Measurements from ENCODE around the gene RANGRF. TPM values are rescaled to one million over a fixed set of nuclear protein-coding genes. Genes with fewer than 3 reads are reported as not detected.

Gene RANGRF
- total and polyA plus RNA-seq, 9 donors = 14.5 to 48.3 (median 30.1) TPM

DNA sequence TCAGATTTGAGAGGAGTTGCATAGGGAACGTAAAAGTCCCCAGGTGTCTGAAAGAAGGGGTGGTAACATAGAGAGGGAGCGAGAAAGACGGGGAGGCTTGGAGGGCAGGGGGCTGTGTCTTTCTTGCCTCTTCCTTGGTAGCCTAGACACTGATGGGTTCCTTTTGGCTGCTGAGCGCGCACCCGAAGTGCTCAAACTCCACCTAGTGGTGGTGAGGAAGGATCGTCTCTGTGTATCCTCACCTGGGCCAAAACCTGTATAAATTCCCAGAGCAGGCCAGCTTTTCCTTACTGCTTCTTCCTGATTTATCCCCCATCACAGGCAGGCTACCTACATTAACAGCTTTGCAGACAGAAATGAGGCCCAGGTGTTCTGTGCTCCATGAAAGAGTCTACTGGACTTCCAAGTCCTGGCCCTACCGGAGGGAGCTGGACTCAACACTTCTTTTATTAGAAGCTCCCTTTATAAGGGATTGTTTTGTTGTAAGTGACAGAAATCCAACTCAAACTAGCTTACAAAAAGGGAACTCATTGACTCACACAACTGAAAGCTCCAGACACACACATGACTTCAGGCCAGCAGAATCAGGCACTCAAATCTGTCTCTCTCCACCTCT lies 12.3 kb downstream of the RANGRF start:
- Histone ChIP-seq H3K4me3 (no peak overlapping the region), H3K27ac (no peak overlapping the region), H3K9me3 (no peaks in the 10 kb centered on the region), H3K36me3 (no peaks in the 10 kb centered on the region), H3K27me3 (no peaks in the 10 kb centered on the region), H3K4me1 (ENCODE audit: insufficient read depth) (no peaks in the 10 kb centered on the region)
- WGBS, 3 donors = 11 to 14% (median 13%) methylated on average over 8 of the region's 8 CpGs
- intact Hi-C loops (cut with DNase I) = loop anchor here (5.0 to 10.0 kb wide), 4 partner anchors 218 to 228 kb away; no protein-coding TSS in a partner anchor
- no peak for TF ChIP-seq EP300 (IDR thresholded peaks at IDR 0.05)
- peak; percentile 16 for TF ChIP-seq POLR2A (IDR thresholded peaks at IDR 0.05)
- TF ChIP-seq, protein P1, sequence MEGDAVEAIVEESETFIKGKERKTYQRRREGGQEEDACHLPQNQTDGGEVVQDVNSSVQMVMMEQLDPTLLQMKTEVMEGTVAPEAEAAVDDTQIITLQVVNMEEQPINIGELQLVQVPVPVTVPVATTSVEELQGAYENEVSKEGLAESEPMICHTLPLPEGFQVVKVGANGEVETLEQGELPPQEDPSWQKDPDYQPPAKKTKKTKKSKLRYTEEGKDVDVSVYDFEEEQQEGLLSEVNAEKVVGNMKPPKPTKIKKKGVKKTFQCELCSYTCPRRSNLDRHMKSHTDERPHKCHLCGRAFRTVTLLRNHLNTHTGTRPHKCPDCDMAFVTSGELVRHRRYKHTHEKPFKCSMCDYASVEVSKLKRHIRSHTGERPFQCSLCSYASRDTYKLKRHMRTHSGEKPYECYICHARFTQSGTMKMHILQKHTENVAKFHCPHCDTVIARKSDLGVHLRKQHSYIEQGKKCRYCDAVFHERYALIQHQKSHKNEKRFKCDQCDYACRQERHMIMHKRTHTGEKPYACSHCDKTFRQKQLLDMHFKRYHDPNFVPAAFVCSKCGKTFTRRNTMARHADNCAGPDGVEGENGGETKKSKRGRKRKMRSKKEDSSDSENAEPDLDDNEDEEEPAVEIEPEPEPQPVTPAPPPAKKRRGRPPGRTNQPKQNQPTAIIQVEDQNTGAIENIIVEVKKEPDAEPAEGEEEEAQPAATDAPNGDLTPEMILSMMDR (IDR thresholded peaks at IDR 0.05) = peak; percentile 75 to 77 (median 75)
- DNase-seq = peak; percentile 53 to 65 (median 58)

DNA sequence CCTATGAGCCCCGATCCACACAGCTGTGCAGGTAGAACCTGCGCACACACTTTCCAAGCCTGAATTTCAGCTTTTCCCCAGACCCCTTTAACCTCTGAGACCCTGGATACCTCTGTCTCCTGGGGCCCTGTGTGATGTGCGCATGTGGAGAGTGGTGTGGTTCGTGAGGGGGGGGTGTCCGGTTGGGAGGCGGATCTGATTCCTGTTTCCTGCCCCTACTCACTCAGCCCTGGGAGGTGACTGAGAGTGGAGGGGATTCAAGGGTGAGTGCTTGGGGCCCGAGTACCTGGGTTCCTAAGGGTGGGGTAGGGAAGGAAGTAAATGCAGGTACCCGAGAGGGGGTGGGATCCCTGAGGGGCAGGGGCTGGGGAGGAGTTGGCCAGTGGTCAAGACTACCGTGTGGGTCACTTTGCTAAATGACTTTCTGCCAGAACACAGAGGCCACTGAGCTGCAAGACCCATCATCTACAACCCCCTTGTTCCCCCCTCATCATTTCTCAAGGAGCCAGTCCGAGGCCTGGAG lies 22.2 kb downstream of the RANGRF start:
- H3K27ac ChIP-seq = no peak overlapping the region
- H3K9me3 ChIP-seq = no peaks in the 10 kb centered on the region
- H3K4me3 ChIP-seq = no peak overlapping the region
- H3K27me3 ChIP-seq = no peaks in the 10 kb centered on the region
- no peak for DNase-seq
- WGBS, 3 donors = 53 to 58% (median 57%) methylated on average over 10 of the region's 10 CpGs
- intact Hi-C loops (cut with DNase I) = no loop called here
- TF ChIP-seq, protein P1 (IDR thresholded peaks at IDR 0.05) = no peak
- TF ChIP-seq POLR2A (IDR thresholded peaks at IDR 0.05) (no peak), EP300 (IDR thresholded peaks at IDR 0.05) (no peak)
- H3K4me1 ChIP-seq (ENCODE audit: insufficient read depth) = no peaks in the 10 kb centered on the region
- H3K36me3 ChIP-seq = no peaks in the 10 kb centered on the region

DNA sequence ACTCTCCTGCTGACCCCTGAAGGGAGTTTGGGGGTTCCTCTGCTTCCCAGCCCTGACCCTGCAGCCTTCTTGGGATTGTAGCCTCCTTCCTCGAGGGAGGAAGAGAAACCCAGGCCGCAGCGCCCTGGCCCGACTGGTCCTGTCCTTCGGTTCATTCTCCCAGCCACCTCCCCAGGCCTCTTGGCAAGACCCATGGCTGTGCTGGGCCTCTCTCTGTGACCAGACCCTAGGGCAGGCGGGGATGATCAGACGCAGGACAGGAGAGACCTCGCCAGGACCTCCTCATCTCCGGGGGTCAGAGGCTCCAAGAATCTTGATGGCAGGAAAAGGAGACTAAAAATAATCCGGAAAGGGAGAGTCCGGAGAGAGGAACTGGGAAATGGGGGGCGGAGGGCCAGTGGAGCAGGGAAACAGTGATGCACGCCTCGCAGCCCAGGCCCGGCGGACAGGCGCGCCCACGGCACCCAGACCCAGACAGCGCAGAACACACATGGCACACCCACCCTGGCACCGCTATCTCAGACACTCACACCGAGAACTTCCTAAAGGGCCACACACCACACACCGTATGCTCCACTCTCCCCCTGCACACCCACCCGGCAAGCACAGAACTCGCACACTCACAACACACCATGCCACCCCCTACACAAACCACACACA lies 22.8 kb downstream of the RANGRF start:
- Histone ChIP-seq H3K9me3 (no peaks in the 10 kb centered on the region), H3K27me3 (no peaks in the 10 kb centered on the region), H3K27ac (no peak overlapping the region), H3K4me1 (ENCODE audit: insufficient read depth) (no peaks in the 10 kb centered on the region), H3K36me3 (no peaks in the 10 kb centered on the region), H3K4me3 (no peak overlapping the region)
- intact Hi-C loops (cut with DNase I) = no loop called here
- 73 to 74% (median 74%) methylated on average over 25 of the region's 25 CpGs for whole genome bisulfite sequencing, 3 donors
- TF ChIP-seq, protein P1 (IDR thresholded peaks at IDR 0.05) = no peak
- TF ChIP-seq EP300 (IDR thresholded peaks at IDR 0.05) (no peak), POLR2A (IDR thresholded peaks at IDR 0.05) (no peak)
- no peak for DNase-seq

DNA sequence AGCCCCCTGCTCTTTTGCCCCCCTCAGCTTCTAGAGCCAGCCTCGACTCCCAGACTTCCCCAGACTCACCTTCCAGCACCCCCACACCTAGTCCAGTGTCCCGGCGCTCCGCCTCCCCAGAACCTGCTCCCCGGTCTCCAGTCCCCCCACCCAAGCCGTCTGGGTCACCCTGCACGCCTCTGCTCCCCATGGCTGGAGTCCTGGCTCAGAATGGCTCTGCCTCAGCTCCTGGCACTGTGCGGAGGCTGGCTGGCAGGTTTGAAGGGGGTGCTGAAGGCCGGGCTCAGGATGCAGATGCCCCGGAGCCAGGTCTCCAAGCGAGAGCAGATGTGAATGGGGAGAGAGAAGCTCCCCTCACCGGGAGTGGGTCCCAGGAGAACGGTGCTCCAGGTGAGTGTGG lies 23.8 kb downstream of the RANGRF start:
- Histone ChIP-seq H3K27me3 (no peaks in the 10 kb centered on the region), H3K4me3 (no peak overlapping the region), H3K4me1 (ENCODE audit: insufficient read depth) (no peaks in the 10 kb centered on the region), H3K27ac (no peak overlapping the region), H3K36me3 (no peaks in the 10 kb centered on the region), H3K9me3 (no peaks in the 10 kb centered on the region)
- 60 to 73% (median 68%) methylated on average over 13 of the region's 13 CpGs for WGBS, 3 donors
- no peak for DNase-seq
- TF ChIP-seq POLR2A (IDR thresholded peaks at IDR 0.05) (no peak), EP300 (IDR thresholded peaks at IDR 0.05) (no peak)
- TF ChIP-seq, protein P1 (IDR thresholded peaks at IDR 0.05) = no peak
- intact Hi-C loops (cut with DNase I) = no loop called here

All from ovary (tissue), 9 donors.